K562 (cell line): Measurements from ENCODE around the gene SRSF1. TPM values are rescaled to one million over a fixed set of nuclear protein-coding genes. Genes with fewer than 3 reads are reported as not detected.

ENCODE experiments used
- BRCA1 ChIP-seq, 2 experiments: fragments of 450-650 bp in 1 of 2; sonication (generic) in 1 of 2; formaldehyde crosslinking in 1 of 2; IDR thresholded peaks; 2 replicates each; pipeline versions ENCODE4 v1.5.0 to v1.6.1; 2017 to 2020; ENCODE audit warnings: mild to moderate bottlenecking in 1 of 2, missing genetic modification reagents in 1 of 2
- CREM ChIP-seq: IDR thresholded peaks from 2 replicates; pipeline ENCODE4 v1.6.1; 2014; ENCODE audit warnings: antibody characterized with exemption, low read depth
- ETV5 ChIP-seq: sonication (generic); formaldehyde crosslinking; IDR thresholded peaks from 2 replicates; pipeline ENCODE4 v1.4.0; 2020; ENCODE audit warnings: low read depth, mild to moderate bottlenecking, missing genetic modification reagents
- FOSL1 ChIP-seq: fragments of 200-800 bp; sonication (Bioruptor generic); conservative IDR thresholded peaks from 2 replicates; pipeline ENCODE4 v1.6.1; 2016; ENCODE audit warnings: missing genetic modification characterization, missing compliant biosample characterization
- FOXJ2 ChIP-seq: fragments of 200-800 bp; sonication (Bioruptor generic); IDR thresholded peaks from 2 replicates; pipeline ENCODE4 v1.6.1; 2016; ENCODE audit warnings: missing genetic modification characterization, missing compliant biosample characterization
- FUS ChIP-seq: fragments of 200-400 bp; formaldehyde crosslinking; optimal IDR thresholded peaks from 2 replicates; pipeline ENCODE3; 2017; ENCODE audit warnings: low read depth, low read length
- HNRNPL ChIP-seq: fragments of 200-400 bp; formaldehyde crosslinking; IDR thresholded peaks from 2 replicates; pipeline ENCODE4 v1.6.1; 2017; ENCODE audit warnings: low read depth, mild to moderate bottlenecking, low read length
- KDM5B ChIP-seq: fragments of 200-600 bp; sonication (generic); IDR thresholded peaks from 2 replicates; pipeline ENCODE4 v1.6.1; 2012; ENCODE audit warnings: low read depth, mild to moderate bottlenecking, moderate library complexity, low read length, control low read depth, inconsistent platforms; ENCODE audit not compliant: insufficient replicate concordance
- MED1 ChIP-seq: sonication (generic); formaldehyde crosslinking; IDR thresholded peaks from 2 replicates; pipeline ENCODE4 v1.8.1; 2023; ENCODE audit warnings: missing genetic modification reagents, borderline replicate concordance
- MEIS2 ChIP-seq: fragments of 450-650 bp; IDR thresholded peaks from 2 replicates; pipeline ENCODE4 v1.6.1; 2014; ENCODE audit warnings: mild to moderate bottlenecking; ENCODE audit not compliant: partially characterized antibody
- NRF1 ChIP-seq, 2 experiments: fragments of 450-650 bp; IDR thresholded peaks in 1 of 2; conservative IDR thresholded peaks in 1 of 2; 2 replicates each; pipeline ENCODE4 v1.6.1; 2014; ENCODE audit warnings: mild to moderate bottlenecking in 2 of 2
- PHB ChIP-seq: fragments of 250-450 bp; sonication (Bioruptor Pico); IDR thresholded peaks from 2 replicates; pipeline ENCODE4 v1.5.0; 2021
- PML ChIP-seq: IDR thresholded peaks from 2 replicates; pipeline ENCODE4 v1.6.1; 2012; ENCODE audit warnings: low read length, inconsistent platforms
- POLR2G ChIP-seq: fragments of 200-400 bp; formaldehyde crosslinking; IDR thresholded peaks from 2 replicates; pipeline ENCODE4 v1.6.1; 2017; ENCODE audit warnings: low read depth, mild to moderate bottlenecking, antibody characterized with exemption, low read length, moderate library complexity
- RBM14 ChIP-seq: fragments of 200-400 bp; formaldehyde crosslinking; IDR thresholded peaks from 2 replicates; pipeline ENCODE4 v1.6.1; 2018; ENCODE audit warnings: low read depth, mild to moderate bottlenecking, low read length, moderate library complexity, borderline replicate concordance; ENCODE audit not compliant: insufficient read depth
- RBM22 ChIP-seq: fragments of 200-400 bp; formaldehyde crosslinking; IDR thresholded peaks from 2 replicates; pipeline ENCODE4 v1.6.1; 2018; ENCODE audit warnings: low read length, low read depth; ENCODE audit not compliant: poor library complexity, severe bottlenecking
- RBM39 ChIP-seq: fragments of 200-400 bp; formaldehyde crosslinking; optimal IDR thresholded peaks from 2 replicates; pipeline ENCODE3; 2018; ENCODE audit warnings: low read depth, low read length
- SAP30 ChIP-seq: fragments of 200-600 bp; sonication (generic); IDR thresholded peaks from 2 replicates; pipeline ENCODE4 v1.6.1; 2012; ENCODE audit warnings: borderline replicate concordance, low read depth, mild to moderate bottlenecking, moderate library complexity, low read length, control low read depth, inconsistent platforms; ENCODE audit not compliant: insufficient read depth, poor library complexity, severe bottlenecking
- STAG1 ChIP-seq: sonication (generic); formaldehyde crosslinking; IDR thresholded peaks from 2 replicates; pipeline ENCODE4 v1.5.0; 2020; ENCODE audit warnings: missing genetic modification reagents, borderline replicate concordance
- TAF1 ChIP-seq: IDR thresholded peaks from 2 replicates; pipeline ENCODE4 v1.6.1; 2011; ENCODE audit warnings: mild to moderate bottlenecking, low read length, moderate library complexity; ENCODE audit not compliant: insufficient read depth, control insufficient read depth, severe bottlenecking; ENCODE audit errors: extremely low read depth
- ZNF121 ChIP-seq: sonication (generic); formaldehyde crosslinking; conservative IDR thresholded peaks from 2 replicates; pipeline ENCODE4 v1.8.0; 2022; ENCODE audit warnings: missing genetic modification reagents
- ZNF444 ChIP-seq: fragments of 250-450 bp; sonication (Bioruptor Pico); IDR thresholded peaks from 2 replicates; pipeline ENCODE4 v1.4.0; 2020; ENCODE audit warnings: mild to moderate bottlenecking, moderate library complexity
- polyA plus RNA-seq, 8 experiments: library from polyadenylated mRNA; depleted of rRNA in 4 of 8; stranded (reverse) in 5 of 8; unstranded in 3 of 8; fragments of >200 nt; fragmentation: Nextera tagmentation in 2 of 8; fragmentation: Illumina TruSeq in 1 of 8; extraction: Ambion mirVana in 2 of 8; extraction: Trizol in 1 of 8; gene quantifications; 2 replicates each; pipeline versions ENCODE4 v1.2.1 to v1.2.3, GENCODE V29; 2011 to 2014; ENCODE audit warnings: inconsistent platforms in 1 of 8, missing spikeins in 1 of 8
- total RNA-seq, 7 experiments: library from RNA; depleted of rRNA in 6 of 7; stranded (reverse); fragments of >200 nt in 6 of 7; fragmentation: Illumina TruSeq in 2 of 7; extraction: Trizol in 2 of 7; gene quantifications; 2 replicates each; pipeline versions ENCODE4 v1.2.1 to v1.2.3, GENCODE V29; 2011 to 2021; ENCODE audit warnings: low replicate concordance in 1 of 7
- TF ChIP-seq, protein P1 (sequence below): fragments of 450-650 bp; IDR thresholded peaks from 2 replicates; pipeline ENCODE4 v1.6.1; 2016; ENCODE audit warnings: borderline replicate concordance
- TF ChIP-seq, protein P2 (sequence below): fragments of 250-450 bp; sonication (Bioruptor Pico); IDR thresholded peaks from 2 replicates; pipeline ENCODE4 v1.4.0; 2020
- TF ChIP-seq, protein P3 (sequence below): fragments of 250-450 bp; sonication (Bioruptor Pico); IDR thresholded peaks from 2 replicates; pipeline ENCODE4 v1.8.0; 2022; ENCODE audit warnings: inconsistent platforms, mild to moderate bottlenecking, moderate library complexity, borderline replicate concordance

SRSF1 gene
- total and polyA plus RNA-seq, 9 of the 15 experiments (the other 6 are each of a cell fraction or from before 2014, with no cell fraction given): 77.8 to 559 (median 442) TPM

DNA sequence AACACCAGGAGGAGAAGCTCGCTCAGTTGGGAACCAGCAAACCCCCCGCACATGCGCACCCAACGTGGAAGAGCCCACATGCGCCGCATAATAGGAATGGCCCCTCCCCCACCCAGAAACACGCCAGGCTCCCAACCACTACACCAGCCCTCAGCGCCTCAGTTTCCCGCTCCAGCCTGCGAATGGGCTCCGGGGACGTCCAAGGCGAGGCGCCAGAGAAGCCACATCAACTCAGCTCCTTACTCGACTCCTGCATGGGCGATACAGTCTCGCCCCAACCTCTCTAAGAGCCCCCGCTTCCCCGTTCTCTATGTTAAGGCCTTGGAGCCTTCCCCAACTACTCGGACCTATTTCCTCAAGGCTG lies 504 bp downstream of the SRSF1 start (continued):
- TF ChIP-seq RBM22 (no peak), KDM5B (no peak), STAG1 (no peak), MED1 (CRISPR knock-in tag) (no peak), FUS (no peak), TAF1 (peak; percentile 52), RBM39 (peak; percentile 88), ETV5 (no peak), HNRNPL (no peak), NRF1 (conservative IDR thresholded peaks at IDR 0.05 in 1 of 2, IDR thresholded peaks at IDR 0.05 in 1 of 2) (peak; percentile 90 to 91), PHB (0 out of 2 replicates have a peak, but pooled peaks have one; percentile 43), CREM (peak; percentile 37), FOSL1 (no peak), PML (0 out of 2 replicates have a peak, but pooled peaks have one; percentile 34), ZNF444 (CRISPR knock-in tag) (peak; percentile 37; the same call in 1 of the 2 replicates), ZNF121 (CRISPR knock-in tag) (no peak), MEIS2 (peak; percentile 57), POLR2G (no peak), FOXJ2 (0 out of 2 replicates have a peak, but pooled peaks have one; percentile 11), BRCA1 (IDR thresholded peaks at IDR 0.05) (no peak), BRCA1 (CRISPR knock-in tag; IDR thresholded peaks at IDR 0.05) (no peak), SAP30 (no peak), RBM14 (no peak)
- TF ChIP-seq, protein P1, sequence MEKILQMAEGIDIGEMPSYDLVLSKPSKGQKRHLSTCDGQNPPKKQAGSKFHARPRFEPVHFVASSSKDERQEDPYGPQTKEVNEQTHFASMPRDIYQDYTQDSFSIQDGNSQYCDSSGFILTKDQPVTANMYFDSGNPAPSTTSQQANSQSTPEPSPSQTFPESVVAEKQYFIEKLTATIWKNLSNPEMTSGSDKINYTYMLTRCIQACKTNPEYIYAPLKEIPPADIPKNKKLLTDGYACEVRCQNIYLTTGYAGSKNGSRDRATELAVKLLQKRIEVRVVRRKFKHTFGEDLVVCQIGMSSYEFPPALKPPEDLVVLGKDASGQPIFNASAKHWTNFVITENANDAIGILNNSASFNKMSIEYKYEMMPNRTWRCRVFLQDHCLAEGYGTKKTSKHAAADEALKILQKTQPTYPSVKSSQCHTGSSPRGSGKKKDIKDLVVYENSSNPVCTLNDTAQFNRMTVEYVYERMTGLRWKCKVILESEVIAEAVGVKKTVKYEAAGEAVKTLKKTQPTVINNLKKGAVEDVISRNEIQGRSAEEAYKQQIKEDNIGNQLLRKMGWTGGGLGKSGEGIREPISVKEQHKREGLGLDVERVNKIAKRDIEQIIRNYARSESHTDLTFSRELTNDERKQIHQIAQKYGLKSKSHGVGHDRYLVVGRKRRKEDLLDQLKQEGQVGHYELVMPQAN: peak; percentile 75; the same call in 1 of the 2 replicates
- TF ChIP-seq, protein P2, sequence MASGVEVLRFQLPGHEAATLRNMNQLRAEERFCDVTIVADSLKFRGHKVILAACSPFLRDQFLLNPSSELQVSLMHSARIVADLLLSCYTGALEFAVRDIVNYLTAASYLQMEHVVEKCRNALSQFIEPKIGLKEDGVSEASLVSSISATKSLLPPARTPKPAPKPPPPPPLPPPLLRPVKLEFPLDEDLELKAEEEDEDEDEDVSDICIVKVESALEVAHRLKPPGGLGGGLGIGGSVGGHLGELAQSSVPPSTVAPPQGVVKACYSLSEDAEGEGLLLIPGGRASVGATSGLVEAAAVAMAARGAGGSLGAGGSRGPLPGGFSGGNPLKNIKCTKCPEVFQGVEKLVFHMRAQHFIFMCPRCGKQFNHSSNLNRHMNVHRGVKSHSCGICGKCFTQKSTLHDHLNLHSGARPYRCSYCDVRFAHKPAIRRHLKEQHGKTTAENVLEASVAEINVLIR: no peak
- TF ChIP-seq, protein P3, sequence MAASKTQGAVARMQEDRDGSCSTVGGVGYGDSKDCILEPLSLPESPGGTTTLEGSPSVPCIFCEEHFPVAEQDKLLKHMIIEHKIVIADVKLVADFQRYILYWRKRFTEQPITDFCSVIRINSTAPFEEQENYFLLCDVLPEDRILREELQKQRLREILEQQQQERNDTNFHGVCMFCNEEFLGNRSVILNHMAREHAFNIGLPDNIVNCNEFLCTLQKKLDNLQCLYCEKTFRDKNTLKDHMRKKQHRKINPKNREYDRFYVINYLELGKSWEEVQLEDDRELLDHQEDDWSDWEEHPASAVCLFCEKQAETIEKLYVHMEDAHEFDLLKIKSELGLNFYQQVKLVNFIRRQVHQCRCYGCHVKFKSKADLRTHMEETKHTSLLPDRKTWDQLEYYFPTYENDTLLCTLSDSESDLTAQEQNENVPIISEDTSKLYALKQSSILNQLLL (CRISPR knock-in tag): no peak
